Measurements from ENCODE around the gene BEND6.
A peak's percentile ranks its signal among the peaks of the same experiment; 100 is the strongest.

The BEND6 gene

DNA sequence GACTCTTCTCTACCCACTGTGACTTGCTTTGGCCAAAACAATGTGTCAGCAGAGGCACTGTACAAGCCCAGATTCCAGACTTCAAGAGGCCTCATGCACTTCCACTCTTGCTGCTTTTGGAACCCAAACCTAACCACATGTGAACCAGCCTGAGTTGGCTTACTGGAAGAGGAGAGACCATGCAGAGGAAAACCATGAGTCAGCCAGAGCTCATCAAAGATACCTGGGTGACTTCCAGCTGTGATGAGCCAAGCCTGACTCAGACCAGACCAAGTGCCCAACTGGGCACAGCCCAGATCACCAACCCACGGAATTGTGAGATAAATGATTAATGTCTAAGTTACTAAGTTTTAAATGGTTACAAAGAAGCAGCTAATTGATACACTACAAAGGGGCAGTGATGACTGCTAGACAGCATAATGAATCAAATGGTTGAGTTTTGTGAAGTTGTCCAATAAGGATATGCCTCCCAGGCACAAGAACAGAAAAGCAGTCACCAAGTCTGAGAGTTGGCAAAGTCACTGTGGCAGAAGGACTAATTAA lies 16.2 kb upstream of the BEND6 start:
- no peak overlapping the region for H3K4me3 ChIP-seq (ENCODE audit: low read depth, low read length)
- DNase-seq (ENCODE audit: low read depth) = peak; percentile 98

DNA sequence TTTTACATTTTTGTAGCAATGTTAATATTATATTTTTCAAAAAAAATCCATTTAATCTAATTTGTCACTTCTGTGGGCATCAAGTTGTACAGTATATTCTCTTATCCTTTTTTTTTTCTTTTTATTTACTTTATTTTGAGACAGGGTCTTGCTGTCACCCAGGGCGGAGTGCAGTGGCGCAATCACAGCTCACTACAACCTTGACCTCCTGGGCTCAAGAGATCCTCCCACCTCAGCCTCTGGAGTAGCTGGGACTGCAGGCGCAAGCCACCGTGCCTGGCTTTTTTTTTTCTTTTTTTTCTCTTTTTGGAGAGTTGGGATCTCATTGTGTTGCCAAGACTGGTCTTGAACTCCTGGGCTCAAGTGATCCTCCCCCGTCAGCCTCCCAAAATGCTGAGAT lies 14.4 kb upstream of the BEND6 start:
- H3K4me3 ChIP-seq (ENCODE audit: low read depth, low read length) = no peak overlapping the region
- no peak for DNase-seq (ENCODE audit: low read depth)

DNA sequence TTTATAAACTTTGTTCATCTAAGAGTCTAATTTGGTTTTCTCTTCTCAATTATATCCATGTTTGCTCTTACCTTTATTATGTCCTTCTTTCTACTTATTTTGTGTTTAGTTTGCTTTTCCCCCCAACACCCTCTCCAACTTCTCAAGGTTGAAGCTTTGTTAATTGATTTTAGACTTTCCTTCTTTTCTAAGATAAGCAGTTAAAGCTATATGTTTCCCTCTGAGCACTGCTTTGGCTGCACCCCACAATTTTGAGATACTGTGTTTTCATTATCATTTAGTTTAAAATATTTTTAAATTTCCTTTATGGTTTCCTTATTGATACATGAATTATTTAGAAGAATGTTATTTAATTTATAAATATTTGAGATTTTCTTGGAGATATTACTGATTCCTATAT lies 13.9 kb upstream of the BEND6 start:
- no peak overlapping the region for H3K4me3 ChIP-seq (ENCODE audit: low read depth, low read length)

GRCh38 chr6:56944661-56945060 lies 10.2 kb upstream of the BEND6 start:
- no peak for DNase-seq (ENCODE audit: low read depth)
- no peak overlapping the region for H3K4me3 ChIP-seq (ENCODE audit: low read depth, low read length)

More for the DNA sequence above, 13.9 kb upstream of the BEND6 start:
- DNase-seq (ENCODE audit: low read depth) = no peak

DNA sequence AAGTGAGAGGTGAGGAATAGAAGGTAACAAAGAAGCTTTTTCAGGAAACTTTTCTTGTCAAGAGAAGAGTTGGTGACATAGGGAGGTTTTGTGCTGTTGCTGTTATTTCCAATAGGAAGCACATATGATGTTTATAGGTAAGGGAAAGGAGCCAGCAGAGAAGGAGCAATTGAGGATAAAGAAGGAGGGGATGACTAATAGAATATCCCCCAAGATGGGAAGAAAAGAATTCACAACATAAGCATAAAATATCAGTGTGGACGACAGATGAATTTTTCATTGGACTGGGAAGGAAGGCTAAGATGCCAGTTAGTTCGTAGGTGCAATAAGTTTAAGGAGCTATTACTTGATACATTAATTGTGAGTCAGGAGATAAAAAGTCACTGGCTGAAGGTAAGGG lies 8.5 kb upstream of the BEND6 start:
- no peak overlapping the region for H3K4me3 ChIP-seq (ENCODE audit: low read depth, low read length)
- no peak for DNase-seq (ENCODE audit: low read depth)

DNA sequence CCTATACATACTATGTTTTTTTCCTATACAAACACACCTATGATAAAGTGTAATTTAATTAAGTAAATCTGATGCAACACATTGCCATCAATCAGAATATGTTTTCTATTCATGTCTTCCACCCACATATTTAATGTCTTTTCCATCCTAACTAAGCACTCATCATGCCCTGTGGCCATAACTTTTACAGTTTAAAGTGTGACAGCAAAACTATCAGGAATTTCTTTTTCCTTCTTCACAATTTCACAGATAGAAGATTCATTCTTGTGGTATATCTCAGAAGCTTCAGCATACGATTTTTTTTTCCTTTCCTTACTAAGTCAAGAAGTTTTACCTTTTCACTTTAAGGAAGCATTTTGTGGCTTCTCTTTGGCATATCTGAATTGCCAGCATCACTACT lies 7.0 kb upstream of the BEND6 start:
- DNase-seq (ENCODE audit: low read depth) = no peak
- H3K4me3 ChIP-seq (ENCODE audit: low read depth, low read length) = no peak overlapping the region

DNA sequence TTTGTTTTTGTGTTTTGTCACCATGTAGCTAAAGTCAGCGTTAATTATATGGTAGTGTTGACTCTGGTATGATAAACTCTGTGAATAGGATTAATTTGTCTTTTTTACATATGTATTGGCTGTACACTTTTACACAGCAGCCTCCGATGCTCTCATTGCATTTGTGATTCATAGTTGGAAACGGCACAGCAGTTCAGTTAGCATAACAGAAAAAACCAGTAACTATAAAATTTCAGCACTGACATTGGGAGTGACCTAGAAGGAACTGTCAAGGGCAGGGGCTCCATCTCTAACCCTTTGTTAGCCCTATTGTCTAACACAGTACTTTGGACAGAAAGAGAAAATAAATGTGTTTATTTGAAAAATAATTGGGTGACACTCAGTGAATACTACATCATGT lies 5.6 kb upstream of the BEND6 start:
- DNase-seq (ENCODE audit: low read depth) = no peak
- no peak overlapping the region for H3K4me3 ChIP-seq (ENCODE audit: low read depth, low read length)

- H3K4me3 ChIP-seq (ENCODE audit: low read depth, low read length) = no peak overlapping the region
- no peak for DNase-seq (ENCODE audit: low read depth)
Observed at GRCh38 chr6:56949925-56950495, 4.9 kb upstream of the BEND6 start.

DNA sequence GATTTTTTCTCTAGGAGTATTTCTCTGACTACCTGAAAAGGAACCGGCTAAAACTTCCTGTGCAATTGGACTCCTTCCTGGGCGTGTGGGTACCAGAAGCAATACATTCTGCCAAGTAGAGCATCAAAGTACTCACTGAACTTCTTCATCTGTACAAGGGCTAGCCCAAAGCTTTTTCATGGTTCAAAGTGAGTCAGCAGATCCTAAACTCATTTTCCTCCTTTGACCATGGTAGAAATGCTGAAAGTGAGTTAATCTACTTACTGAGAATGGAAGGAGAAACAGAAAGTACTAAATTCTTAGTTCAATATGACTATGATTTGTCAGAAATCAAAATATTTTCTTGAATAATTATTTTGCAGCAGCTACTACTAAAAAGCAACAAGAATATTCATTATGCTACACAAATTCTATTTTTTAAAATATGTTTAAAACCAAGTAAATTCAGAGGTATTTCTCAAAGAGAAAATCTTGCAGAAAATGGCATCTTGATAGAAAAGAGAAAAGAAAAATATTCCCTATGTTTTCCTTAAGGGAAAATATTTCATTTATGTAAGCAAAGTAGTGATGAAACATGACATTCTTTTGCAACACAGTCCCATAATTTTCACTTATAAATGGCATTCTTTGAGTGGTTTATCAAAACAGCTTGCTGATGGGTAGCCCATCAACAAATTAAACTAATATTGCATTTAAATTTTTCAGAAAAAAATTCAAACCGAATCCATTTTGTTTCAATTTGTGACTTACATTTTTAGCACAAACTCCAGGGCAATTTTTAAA lies 3.7 kb upstream of the BEND6 start:
- DNase-seq (ENCODE audit: low read depth) = no peak
- H3K4me3 ChIP-seq (ENCODE audit: low read depth, low read length) = no peak overlapping the region

GRCh38 chr6:56953597-56954402 lies 1.1 kb upstream of the BEND6 start:
- DNase-seq (ENCODE audit: low read depth) = no peak
- H3K4me3 ChIP-seq (ENCODE audit: low read depth, low read length) = peak overlapping the region; percentile 85

DNA sequence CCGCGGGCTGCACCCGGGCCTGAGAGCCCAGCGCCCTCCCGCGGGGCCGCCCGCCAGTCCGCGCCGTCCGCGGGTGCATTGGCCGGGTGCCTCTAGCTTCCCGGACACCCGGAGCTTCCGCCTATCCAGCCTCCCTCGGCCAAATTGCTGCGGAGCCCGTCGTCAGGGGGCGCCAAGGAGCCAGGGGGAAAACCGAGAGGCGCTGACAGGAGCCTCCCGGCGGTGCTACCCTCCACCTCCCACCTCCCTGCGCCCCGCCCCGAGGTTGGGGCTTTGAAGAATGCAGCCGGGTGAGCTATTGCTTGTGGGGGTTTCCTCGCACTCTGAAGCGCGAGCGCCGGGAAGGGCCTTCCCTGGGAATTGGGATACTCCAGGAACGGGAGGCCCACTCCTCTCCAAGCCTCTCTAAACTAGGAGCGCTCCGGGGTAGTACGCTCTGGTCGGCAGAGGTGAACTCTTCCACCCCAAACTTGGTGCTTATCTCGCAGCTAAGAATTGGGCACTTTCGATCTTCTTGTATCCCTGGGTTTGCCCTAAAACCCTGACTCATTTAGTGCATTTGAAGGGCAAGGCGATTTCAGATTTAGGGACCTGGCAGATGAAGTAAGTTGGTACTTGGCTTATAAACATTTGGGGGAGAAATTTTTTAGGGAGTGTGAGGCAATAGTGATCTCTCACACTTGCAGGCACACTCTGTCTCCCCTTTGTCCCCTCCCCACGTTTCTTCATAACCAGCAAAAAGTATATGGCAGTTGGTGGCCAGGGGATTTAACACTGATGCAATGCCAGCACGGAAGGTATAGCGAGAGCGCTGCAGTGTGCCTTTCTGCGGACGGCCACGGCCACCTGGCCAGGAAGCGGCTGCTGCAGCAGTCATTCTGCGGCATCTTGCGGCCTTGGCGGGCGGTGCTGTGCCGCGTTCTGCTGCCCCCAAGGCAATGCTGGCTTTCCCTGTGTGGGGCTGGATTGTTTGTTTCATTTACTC lies 556 bp downstream of the BEND6 start:
- peak; percentile 73 for DNase-seq (ENCODE audit: low read depth)
- H3K4me3 ChIP-seq (ENCODE audit: low read depth, low read length) = peak overlapping the region; percentile 85

- no peak for DNase-seq (ENCODE audit: low read depth)
- H3K4me3 ChIP-seq (ENCODE audit: low read depth, low read length) = no peak overlapping the region
Observed at GRCh38 chr6:56956491-56956890, 1.6 kb downstream of the BEND6 start.

DNA sequence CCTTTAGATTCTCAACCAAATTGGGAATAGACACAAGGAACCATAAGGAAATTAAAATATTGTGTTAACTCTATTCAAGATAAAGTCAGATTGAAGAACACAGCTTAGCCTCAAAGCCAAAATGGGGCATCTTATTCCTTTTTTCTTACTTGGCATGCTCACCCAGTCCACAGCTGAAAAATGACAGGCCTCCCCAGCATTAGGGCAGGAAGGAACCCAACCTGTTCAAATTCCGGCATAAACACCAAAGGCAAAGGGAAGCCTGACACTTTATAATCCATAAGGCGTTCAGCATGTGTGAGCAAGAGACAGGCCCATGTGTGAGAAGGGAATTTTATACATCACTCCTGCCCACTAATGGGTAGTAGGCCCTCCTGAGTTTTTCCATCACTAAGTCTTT lies 2.9 kb downstream of the BEND6 start:
- no peak for DNase-seq (ENCODE audit: low read depth)
- no peak overlapping the region for H3K4me3 ChIP-seq (ENCODE audit: low read depth, low read length)

DNA sequence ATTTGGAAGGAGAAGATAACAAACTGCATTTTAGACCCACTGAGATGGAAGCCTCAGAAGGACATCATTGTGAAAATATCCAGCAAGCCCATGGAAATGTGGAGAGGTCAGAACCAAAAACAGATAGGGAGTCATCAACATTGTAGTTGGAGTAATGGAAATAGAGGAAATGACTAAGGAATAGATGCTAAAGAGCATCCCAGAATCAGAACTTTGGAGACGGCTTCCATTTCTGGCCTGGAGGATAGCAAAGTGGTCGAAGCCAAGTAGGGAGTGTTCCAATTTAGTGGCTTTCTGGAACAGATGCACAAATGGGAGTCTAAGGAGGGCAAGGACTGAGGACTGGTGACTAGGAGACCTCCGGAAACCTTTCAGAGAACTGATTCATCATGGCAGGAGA lies 3.6 kb downstream of the BEND6 start:
- DNase-seq (ENCODE audit: low read depth) = no peak

GRCh38 chr6:56959094-56959493 lies 4.2 kb downstream of the BEND6 start:
- DNase-seq (ENCODE audit: low read depth) = no peak
- no peak overlapping the region for H3K4me3 ChIP-seq (ENCODE audit: low read depth, low read length)

More for the DNA sequence above, 3.6 kb downstream of the BEND6 start:
- H3K4me3 ChIP-seq (ENCODE audit: low read depth, low read length) = no peak overlapping the region

GRCh38 chr6:56959938-56960337 lies 5.0 kb downstream of the BEND6 start:
- H3K4me3 ChIP-seq (ENCODE audit: low read depth, low read length) = no peak overlapping the region
- no peak for DNase-seq (ENCODE audit: low read depth)

DNA sequence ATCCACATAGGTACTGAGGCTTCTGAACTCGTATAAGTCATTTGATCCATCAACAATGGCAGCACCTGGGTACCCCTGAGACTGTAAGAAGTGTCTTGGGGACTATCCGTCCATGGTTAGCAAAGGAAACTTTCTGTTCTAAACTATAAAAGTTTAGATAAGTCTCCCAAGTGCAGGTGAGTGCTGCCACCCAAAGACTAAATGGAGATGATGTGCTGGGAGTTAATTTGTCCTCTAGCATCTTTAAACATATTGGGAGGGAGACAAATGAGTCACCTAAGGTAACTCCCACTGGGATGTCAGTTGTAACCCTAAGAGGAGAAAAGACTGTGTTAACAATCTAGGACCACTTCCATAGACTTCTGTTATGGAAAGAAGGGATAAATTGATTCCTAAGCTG lies 6.2 kb downstream of the BEND6 start:
- no peak for DNase-seq (ENCODE audit: low read depth)
- H3K4me3 ChIP-seq (ENCODE audit: low read depth, low read length) = no peak overlapping the region

DNA sequence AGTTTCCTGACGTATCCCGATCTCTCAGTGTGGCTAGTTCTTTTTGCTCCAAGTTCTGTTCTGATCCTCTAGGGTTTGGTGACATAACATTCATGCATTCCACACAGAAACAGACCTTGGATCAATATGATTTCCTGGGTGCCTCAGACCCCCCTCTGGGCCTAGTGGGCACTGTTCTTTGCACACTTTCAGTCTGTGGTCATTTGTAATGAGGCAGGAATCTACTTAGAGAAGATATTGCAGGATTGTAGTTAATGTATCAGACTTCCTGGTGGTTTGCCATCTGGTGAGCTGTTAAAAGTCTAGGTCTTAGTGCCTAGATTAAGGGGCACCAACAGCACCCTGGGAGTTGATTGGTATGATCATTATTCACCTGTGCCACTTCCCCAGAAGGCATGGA lies 7.5 kb downstream of the BEND6 start:
- no peak for DNase-seq (ENCODE audit: low read depth)

GRCh38 chr6:56963043-56963442 lies 8.1 kb downstream of the BEND6 start:
- no peak overlapping the region for H3K4me3 ChIP-seq (ENCODE audit: low read depth, low read length)
- no peak for DNase-seq (ENCODE audit: low read depth)

More for the DNA sequence above, 7.5 kb downstream of the BEND6 start:
- H3K4me3 ChIP-seq (ENCODE audit: low read depth, low read length) = no peak overlapping the region
